NB4 (cell line): ENCODE results near the gene PLA2G2F.
A peak's percentile ranks its signal among the peaks of the same experiment; 100 is the strongest.

Source experiments
- DNase-seq: peaks from one replicate; pipeline ENCODE4 v3.0.0; 2010; ENCODE audit warnings: low read depth
- H3K4me3 ChIP-seq: one replicate; pipeline ENCODE4 v1.5.1; 2011; ENCODE audit warnings: mild to moderate bottlenecking, low read depth, low read length, moderate library complexity
- CTCF ChIP-seq: IDR thresholded peaks from one replicate; pipeline ENCODE4 v1.5.1; 2012; ENCODE audit warnings: low read depth, low read length
- MAX ChIP-seq: IDR thresholded peaks from 2 replicates; pipeline ENCODE4 v1.6.1; 2011; ENCODE audit warnings: low read depth, low read length
- MYC ChIP-seq: IDR thresholded peaks from 2 replicates; pipeline ENCODE4 v1.6.1; 2011; ENCODE audit warnings: low read depth, low read length
- POLR2A ChIP-seq: IDR thresholded peaks from 2 replicates; pipeline ENCODE4 v1.6.1; 2011; ENCODE audit warnings: mild to moderate bottlenecking; ENCODE audit not compliant: insufficient read length; ENCODE audit errors: extremely low read depth

The PLA2G2F gene

GRCh38 chr1:20174937-20175666 is 36.0 kb downstream of the PLA2G2F start:
- TF ChIP-seq MAX (0 out of 2 replicates have a peak, but pooled peaks have one; percentile 34), POLR2A (no peak)
- H3K4me3 ChIP-seq = peak overlapping the region; percentile 76
- DNase-seq = peak; percentile 89

GRCh38 chr1:20178634-20179370 is 39.7 kb downstream of the PLA2G2F start:
- peak; percentile 62 for DNase-seq
- no peak overlapping the region for H3K4me3 ChIP-seq
- no peak for TF ChIP-seq MYC
- no peak for TF ChIP-seq CTCF
- TF ChIP-seq POLR2A = no peak
- no peak for TF ChIP-seq MAX

GRCh38 chr1:20179371-20180128 is 40.4 kb downstream of the PLA2G2F start:
- TF ChIP-seq MYC = no peak
- TF ChIP-seq MAX = no peak
- TF ChIP-seq POLR2A = no peak
- TF ChIP-seq CTCF = no peak
- peak; percentile 35 for DNase-seq

GRCh38 chr1:20180129-20180843 is 41.2 kb downstream of the PLA2G2F start:
- no peak overlapping the region for H3K4me3 ChIP-seq
- TF ChIP-seq POLR2A = no peak
- no peak for TF ChIP-seq MAX
- TF ChIP-seq MYC = no peak
- TF ChIP-seq CTCF = no peak
- no peak for DNase-seq

More at GRCh38 chr1:20179371-20180128, 40.4 kb downstream of the PLA2G2F start:
- H3K4me3 ChIP-seq = no peak overlapping the region

- no peak for DNase-seq
- TF ChIP-seq MAX (no peak), MYC (no peak), CTCF (no peak), POLR2A (no peak)
- H3K4me3 ChIP-seq = no peak overlapping the region
Measured at GRCh38 chr1:20180844-20181207, 41.7 kb downstream of the PLA2G2F start.

- no peak overlapping the region for H3K4me3 ChIP-seq
- DNase-seq = no peak
- no peak for TF ChIP-seq MYC
Measured at GRCh38 chr1:20182415-20182814, 43.3 kb downstream of the PLA2G2F start.
